HG03175 (cell line): Measurements from ENCODE around the gene PLXND1.

Experiments used
- ATAC-seq: cut with Tn5 transposase; IDR thresholded peaks from one replicate; pipeline ENCODE4 v1.9.1; 2021; ENCODE audit warnings: mild to moderate bottlenecking, moderate library complexity; ENCODE audit not compliant: unreplicated experiment

PLXND1 gene

GRCh38 chr3:129567176-129567705 is 39.2 kb downstream of the PLXND1 start:
- no peak for ATAC-seq

DNA sequence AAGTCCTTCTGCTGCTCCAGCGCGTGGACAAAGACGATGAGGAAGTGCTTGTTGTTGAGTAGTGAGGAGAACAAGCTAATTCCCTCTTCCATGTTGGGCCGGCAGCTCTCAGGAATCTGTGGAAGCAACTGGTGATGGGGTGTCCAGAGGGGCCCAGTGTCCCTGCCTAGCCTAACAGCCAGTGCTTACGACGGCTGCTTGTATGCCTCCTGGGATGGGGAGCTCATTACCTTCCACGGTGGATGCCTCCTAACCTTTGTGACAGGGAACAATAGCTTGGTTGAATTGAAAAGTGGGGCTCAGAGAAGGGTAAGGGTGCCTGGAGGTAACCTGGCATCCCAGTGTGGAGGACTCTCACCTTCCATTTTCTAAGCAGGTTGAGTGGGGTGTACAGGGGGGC is 40.6 kb downstream of the PLXND1 start:
- no peak for ATAC-seq

DNA sequence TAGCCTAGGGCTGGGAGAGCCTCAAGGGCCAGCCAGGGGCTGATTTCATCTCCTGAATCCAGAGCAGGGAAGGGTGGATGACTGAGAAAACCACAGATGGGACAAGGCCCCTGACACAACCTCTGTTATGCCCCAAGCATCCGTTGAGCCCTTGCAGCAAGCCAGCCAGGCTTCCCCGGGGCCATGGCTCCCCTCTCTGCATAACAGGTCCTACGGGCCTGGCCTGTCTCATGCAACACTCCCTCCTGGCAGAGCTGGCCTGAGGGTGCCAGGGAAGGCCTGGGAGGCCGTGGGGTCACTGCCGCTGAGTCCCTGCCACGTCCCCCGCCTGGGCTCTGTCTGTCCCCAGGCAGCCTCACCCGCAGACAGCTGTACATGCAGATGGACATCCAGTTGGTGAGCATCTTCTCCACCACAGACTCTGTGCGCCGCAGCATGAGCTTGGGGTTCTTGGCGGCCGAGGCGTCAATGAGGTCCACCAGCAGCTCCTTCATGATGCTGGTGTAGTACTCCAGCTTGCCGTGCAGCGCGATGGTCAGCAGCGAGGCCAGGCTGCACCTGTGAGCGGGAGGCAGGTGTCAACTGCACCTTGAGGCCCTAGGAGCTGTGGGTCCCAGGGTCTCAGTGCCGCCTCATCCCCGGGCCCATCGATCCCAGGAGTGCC is 41.4 kb downstream of the PLXND1 start:
- no peak for ATAC-seq

DNA sequence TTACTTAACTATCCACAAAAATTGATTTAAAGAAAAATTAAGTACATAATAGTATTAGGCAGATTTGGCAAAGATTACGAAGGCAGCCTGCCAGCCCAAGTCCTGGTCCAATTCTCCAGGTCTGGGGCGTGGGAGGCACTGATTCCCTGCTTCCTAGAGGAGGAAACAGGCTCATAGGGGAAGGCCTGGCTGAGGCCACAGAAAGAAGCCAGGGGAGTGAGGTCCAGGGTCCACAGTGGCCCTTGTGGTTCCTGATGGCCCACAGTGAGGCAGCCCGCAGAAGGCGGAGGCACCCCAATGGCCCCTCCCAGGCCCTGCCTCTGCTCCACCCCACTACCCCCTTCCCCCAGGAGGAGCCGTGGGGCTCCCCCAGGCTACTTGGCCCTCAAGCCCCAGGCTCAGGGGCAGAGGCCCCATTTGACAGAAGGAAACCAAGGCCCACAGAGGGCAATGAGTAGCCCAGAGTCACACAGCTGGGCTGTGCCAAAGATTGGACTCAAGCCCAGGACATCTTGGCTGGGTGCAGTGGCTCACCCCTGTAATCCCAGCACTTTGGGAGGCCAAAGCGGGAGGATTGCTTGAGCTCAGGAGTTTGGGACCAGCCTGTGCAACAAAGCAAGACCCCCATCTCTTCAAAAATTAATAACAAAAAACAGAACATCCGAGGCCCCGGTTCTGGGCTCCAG is 42.5 kb downstream of the PLXND1 start:
- no peak for ATAC-seq

DNA sequence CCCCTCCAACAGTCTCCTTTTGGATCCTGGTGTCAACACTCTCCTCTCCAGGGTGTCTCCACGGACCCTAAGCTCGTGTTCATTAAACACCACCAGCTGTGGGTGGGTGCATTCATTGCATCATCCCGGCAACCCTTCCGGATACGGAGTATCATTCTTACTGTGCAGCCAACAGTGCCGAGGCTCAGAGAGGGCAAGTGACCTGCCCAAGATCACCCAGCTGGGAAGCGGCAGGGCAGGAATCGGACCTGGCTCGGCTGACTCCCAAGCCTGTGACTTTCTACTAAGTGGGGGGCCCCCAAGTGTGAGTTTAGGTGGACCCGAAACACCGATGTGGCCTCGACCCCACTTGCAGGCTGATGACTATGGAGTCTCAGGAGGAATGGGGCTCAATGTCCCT is 43.1 kb downstream of the PLXND1 start:
- no peak for ATAC-seq

DNA sequence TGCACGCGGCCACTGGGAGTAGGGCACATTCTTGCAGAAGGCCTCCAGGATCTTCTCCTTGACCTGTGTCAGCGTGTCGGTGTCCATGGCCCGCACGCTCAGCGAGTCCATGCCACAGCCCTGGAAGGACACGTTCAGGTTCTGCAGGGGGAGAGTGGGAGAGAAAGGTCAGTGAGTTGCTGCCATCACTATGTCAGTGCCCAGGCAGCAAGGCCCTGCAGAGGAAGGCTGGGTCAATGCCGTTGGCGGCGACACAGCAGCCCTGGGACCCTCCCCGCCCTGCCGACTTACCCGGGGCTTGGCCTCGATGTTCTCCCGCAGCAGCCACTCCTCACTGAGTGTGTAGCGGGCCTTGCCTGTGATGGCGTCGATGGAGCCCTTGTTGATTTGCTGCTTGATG is 43.7 kb downstream of the PLXND1 start:
- ATAC-seq: no peak

GRCh38 chr3:129561619-129562248 is 44.7 kb downstream of the PLXND1 start:
- no peak for ATAC-seq

DNA sequence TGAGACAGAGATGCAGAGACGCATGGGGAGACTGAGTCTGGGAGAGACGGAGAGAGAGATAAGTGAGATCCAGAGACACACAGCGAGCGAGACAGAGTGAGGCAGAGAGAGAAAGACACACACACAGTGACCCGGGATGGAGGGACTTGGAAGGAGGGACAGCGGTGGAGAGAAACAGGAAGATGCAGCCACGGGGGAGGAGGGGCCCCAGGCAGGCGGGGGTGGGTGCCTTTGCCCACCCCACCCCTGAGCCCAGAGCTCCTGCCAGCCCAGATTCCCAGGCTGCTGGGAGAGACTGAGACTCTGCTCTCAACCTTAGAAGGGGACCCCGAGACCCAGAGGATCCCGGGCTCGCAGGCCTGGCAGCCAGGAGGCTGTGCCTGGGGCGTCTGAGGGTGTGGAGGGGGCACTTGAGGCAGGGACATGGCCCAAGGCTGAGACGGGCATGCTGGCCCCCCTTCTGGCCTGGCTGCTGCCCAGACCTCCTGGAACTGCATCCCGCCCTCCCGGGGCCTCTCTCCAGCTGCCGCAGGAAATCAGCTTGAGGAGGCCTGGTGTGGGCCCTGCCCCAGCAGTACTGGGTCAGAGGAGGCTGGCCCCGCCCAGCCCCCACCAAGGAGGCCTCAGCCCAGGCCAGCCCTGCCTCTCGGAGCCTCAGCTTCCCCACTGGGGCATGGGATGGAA is 45.4 kb downstream of the PLXND1 start:
- ATAC-seq: no peak

- ATAC-seq: no peak
Measured at GRCh38 chr3:129560269-129560787, 46.1 kb downstream of the PLXND1 start.

DNA sequence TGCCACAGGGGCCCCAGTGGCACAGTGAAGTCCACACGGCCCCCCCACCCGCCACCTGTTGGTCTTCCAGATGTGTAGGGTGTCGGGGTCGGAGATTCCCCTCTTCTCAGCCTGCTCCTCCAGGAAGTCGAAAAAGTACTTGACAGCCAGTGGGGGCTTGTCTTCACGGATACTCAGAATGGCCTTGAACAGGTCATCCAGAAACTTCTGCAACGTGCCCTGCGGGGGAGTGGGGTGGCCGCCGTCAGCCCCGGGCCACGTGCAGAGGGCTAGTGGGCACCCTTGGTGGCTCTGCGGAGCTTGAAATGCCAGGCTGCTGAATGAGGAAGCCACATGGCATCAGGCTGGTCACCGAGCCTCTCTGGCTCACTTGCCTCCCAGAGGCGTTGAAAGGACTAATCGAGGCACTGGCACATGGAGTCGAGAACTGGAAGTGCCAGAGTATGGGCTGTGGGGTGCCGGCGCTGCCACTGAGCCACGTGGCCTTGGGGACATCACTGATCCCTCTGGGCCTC is 46.9 kb downstream of the PLXND1 start:
- ATAC-seq: no peak

GRCh38 chr3:129558772-129559564 is 47.5 kb downstream of the PLXND1 start:
- no peak for ATAC-seq

DNA sequence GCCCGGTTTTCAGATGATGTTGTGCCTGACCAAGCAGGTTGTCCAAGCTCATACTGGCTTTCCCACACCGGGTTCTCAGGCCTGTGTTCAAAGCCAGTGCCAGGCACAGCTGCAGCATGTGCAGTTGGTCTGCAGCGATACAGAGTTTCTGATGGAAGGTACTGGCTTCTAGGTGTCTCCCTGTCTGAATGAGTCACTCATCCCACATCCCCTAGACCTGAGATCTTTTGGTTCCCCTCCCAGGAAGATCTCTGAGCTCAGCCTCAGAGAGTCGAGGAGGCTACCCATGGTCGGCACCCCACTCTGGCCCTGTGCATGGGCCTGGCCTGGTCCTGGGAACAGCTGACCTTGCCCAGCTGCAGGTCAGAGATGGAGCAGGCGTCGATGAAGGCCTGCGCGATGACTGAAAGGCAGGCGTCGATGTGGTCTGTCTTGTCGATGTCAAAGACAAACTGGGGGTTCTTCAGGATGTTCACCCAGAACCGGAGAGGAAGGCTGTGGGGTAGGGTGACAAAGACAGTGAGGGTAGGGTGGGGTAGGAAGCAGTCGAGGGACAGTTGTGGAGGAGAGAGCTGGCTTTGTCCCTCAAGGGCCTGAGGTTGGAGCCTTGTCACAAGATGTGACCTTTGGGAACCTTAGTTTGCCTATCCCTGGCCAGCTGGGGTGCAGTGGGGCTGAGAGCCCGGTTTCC is 48.2 kb downstream of the PLXND1 start:
- no peak for ATAC-seq

DNA sequence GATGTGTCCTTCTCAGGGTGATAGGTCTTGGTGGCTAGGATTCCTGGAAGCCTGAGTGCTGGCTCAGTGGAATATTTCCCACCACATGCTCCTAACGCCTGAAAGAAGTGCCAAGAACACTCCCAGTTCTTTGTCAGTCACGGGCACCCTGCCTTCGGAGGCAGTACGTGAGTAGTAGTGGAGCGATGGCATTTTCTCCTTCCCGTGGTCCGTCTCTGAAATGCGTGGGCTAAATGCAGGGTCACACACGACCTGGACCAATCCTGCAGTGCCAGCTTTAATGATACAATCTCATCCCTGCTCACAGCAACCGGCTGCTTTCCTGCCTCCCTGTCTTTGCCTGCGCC is 49.0 kb downstream of the PLXND1 start:
- no peak for ATAC-seq

- ATAC-seq: no peak
Measured at GRCh38 chr3:129556890-129557547, 49.5 kb downstream of the PLXND1 start.

DNA sequence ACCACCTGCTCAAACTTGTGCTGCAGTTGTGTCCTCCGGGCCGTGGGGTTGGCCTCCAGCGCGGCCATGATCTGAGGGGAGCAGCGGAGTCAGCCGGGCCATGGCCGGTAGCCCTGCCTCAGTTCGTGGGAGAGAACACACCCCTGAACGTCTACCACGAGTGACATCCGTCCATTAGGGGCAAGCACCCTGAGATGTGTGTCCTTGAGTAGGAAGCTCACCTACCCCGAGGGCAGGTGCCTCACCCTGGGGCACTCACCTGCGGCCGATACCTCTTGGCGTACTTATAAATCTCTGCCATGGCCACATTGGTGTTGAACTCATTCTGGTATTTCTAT is 50.1 kb downstream of the PLXND1 start:
- no peak for ATAC-seq

DNA sequence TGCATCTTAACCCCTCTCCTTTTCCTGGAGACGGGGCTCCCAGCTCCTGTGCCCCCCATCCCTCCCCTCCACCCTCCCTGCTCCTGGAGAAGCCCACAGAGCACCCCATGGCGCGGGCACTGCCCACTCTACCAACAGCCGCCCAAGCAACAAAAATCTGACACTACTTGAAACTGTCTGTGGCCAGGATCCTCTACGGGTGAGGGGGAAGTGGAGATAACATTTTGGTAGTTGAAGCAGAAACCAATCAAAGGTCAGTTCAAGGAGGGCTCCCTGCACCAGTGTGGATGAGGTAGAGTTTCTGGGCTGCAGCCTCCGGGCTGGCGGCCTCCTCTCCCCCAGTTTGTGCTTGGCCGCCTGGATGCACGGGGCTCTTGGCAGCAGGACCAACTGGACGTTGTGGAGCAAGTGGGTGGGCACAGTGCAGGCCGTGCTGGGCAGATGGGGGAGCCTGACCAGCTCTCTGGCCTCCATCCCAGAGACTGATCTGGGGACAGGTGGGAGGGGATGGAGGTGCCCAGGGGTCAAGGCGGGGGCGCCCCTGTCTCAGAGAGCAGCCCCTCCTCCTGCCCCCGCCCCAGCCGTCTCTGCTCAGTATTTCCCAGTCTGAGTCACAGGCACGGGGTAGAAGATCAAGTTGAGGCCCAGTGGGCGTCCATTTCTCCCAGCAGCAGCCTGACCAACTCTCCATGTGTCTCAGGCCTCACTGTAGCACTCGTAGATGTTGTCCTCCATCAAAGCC is 50.7 kb downstream of the PLXND1 start:
- no peak for ATAC-seq

GRCh38 chr3:129555153-129555550 is 51.3 kb downstream of the PLXND1 start:
- ATAC-seq: no peak

DNA sequence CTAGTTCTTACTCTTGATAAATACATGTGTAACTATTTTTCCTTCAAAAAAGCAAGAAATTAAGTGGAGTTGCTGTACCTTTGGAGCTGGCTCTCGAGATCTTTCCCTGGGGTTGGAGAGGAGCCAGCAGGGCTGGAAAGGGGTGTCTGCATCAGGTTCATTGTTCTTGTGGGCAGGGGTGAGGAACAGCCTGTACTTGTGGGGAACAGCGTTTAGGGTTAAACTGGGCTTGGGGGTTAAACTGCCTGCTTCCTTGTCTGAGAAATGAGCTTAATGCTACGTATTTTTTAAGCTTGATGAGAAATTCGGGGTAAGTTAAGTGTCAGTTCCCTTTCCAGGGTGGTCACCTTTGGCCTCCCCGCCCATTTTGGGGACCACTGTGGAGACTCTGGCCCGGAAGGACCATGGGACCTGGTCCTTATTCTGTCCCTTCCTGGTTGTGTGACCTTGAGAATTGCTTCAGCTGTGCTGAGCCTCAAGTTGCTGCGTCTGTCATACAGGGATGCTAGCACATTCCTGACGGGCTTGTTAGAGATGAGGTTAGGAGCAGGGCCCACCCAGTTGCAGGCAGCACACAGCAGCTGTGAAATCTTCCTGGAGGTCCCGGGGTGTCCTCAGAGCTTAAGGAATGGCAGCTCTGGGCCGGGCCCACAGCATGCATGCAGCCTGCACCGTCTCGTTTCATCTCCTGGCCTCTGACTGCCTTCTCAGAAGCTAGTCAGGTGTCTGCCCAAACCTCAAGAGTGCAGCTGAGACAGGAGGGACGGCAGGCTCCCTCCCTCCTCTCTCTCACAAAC is 51.9 kb downstream of the PLXND1 start:
- no peak for ATAC-seq
